Left ventricle myocardium superior (tissue), 1 donor: ENCODE data around the gene ERC2. TPM values are rescaled to one million over a fixed set of nuclear protein-coding genes. Genes with fewer than 3 reads are reported as not detected.
"Not testable (repeated sequence)": the region's sequence is repeated elsewhere in the genome, so short reads cannot be mapped to it uniquely, and the experiment has no call there.

Experiments
- ATAC-seq: fragments of 200-7000 bp; cut with Tn5 transposase; one replicate; pipeline ENCODE4 v1.9.1; 2020; ENCODE audit warnings: mild to moderate bottlenecking, moderate library complexity
- DNase-seq: peaks from one replicate; pipeline ENCODE4 v3.0.0-alpha.2; 2020
- intact Hi-C: fragments of 100-400 bp; cut with micrococcal nuclease; formaldehyde crosslinking; loops from one replicate; pipeline ENCODE4 v1.11.0; 2022
- total RNA-seq: library from RNA; stranded (reverse); fragmentation: NEBNext Ultra II Directional; extraction: Animal tissue kit (Norgen Biotek cat#: 25700); gene quantifications from one replicate; pipeline ENCODE4 v1.2.1, GENCODE V29; 2021
- donor health status: DM: no; HTN: yes; CAD: no; lungs with severe emphysema.

The ERC2 gene
- total RNA-seq, 1 donor from 2014 or later: 0.94 TPM

GRCh38 chr3:55852326-55852725, 615.9 kb downstream of the ERC2 start:
- no peak for ATAC-seq
- DNase-seq: no peak
- intact Hi-C loops: no loop called here

- DNase-seq (no peak), ATAC-seq (no peak)
- intact Hi-C loops: no loop called here
These were observed 626.1 kb downstream of the ERC2 start for GRCh38 chr3:55842204-55842603.

DNA sequence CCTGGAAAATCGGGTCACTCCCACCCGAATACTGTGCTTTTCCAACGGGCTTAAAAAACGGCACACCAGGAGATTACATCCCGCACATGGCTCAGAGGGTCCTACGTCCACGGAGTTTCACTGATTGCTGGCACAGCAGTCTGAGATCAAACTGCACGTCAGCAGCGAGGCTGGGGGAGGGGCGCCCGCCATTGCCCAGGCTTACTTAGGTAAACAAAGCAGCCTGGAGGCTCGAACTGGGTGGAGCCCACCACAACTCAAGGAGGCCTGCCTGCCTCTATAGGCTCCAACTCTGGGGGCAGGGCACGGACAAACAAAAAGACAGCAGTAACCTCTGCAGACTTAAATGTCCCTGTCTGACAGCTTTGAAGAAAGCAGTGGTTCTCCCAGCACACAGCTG, 636.4 kb downstream of the ERC2 start:
- DNase-seq, intact Hi-C loops, ATAC-seq: not testable (repeated sequence)

DNA sequence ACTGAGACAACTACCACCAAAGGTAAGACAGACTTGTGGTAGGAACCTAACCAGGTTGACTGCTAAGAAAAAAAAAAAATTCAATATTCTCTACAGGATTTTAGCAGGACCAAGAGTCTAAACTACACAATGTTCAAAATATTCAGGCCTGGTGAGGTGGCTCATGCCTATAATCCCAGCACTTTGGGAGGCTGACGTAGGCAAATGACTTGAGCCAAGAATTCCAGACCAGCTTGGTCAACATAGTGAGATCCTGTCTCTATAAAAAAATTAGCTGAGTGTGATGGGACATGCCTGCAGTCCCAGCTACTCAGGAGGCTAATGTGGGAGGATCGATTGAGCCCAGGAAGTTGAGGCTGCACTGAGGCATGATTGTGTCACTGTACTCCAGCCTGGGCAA, 639.6 kb downstream of the ERC2 start:
- ATAC-seq (no peak), DNase-seq (no peak)
- intact Hi-C loops: no loop called here

GRCh38 chr3:55827786-55828185, 640.5 kb downstream of the ERC2 start:
- DNase-seq: no peak
- no peak for ATAC-seq
- intact Hi-C loops: no loop called here

- DNase-seq (no peak), ATAC-seq (peak; percentile 64)
- intact Hi-C loops: no loop called here
These were observed 641.4 kb downstream of the ERC2 start for GRCh38 chr3:55826731-55827496.

- no peak for ATAC-seq
- DNase-seq: no peak
- intact Hi-C loops: no loop called here
These were observed 642.2 kb downstream of the ERC2 start for GRCh38 chr3:55826097-55826496.

DNA sequence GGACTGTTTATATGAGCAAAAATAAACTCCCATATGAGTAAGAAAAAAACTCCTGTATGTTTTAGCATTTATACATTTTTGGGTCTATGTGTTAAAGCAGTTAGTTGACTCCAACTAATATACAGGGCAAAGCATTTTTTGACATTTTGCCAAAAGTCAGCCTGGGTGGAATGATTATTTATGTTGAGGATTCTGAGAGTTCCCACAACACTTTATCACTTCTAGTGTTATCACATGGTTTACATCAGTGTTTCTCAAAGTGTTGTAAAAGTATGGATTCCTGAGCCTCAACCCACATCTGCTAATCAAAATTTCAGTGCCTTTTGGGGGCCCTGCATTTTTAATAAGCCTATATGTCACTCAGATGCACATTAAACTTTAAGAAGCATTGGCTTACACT, 643.9 kb downstream of the ERC2 start:
- ATAC-seq: no peak
- no peak for DNase-seq
- intact Hi-C loops: no loop called here

GRCh38 chr3:55823829-55824228, 644.4 kb downstream of the ERC2 start:
- no peak for DNase-seq
- intact Hi-C loops: no loop called here
- no peak for ATAC-seq

GRCh38 chr3:55823001-55823400, 645.3 kb downstream of the ERC2 start:
- no peak for ATAC-seq
- DNase-seq: no peak
- intact Hi-C loops: no loop called here

DNA sequence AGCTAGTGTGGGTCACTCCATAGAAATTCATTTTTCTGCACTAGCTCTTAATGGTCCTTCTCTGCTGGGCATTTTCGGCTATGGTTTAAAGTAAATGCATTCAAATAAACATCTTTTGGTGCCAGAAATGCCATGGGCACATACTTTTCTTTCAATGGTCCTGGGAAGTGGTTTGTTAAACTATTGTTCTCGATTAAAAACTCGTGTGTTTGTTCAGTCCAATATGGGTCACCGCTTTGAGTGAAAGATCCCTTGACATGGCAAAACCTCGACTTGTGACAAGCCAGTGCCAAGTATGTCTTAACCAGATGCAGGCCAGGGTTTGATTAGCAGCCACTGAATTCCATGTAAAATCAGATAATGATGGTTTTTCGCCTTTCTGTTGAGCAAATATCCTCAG, 649.3 kb downstream of the ERC2 start:
- DNase-seq (no peak), ATAC-seq (no peak)
- intact Hi-C loops: no loop called here

DNA sequence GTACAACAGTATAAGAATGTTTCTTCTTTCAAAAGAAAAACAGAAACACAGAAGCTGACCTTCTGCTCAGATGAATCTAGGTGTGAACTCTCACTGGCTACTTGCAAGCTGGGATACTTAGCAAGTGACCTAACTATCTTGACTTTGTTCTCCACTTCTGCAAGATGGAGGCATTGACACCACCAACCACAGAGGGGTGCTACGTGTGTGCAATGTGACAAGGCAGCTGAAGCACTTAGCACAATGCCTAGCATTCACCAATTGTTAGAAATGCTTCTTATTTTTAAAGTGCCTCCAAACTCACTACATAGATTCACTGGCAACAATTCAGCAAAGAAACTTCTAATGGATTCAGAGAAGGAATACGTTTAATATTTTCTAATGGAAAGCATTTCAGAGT, 649.8 kb downstream of the ERC2 start:
- ATAC-seq (no peak), DNase-seq (no peak)
- intact Hi-C loops: no loop called here

- ATAC-seq (no peak), DNase-seq (no peak)
- intact Hi-C loops: no loop called here
These were observed 651.3 kb downstream of the ERC2 start for GRCh38 chr3:55816794-55817576.

- DNase-seq: no peak
- no peak for ATAC-seq
- intact Hi-C loops: no loop called here
These were observed 653.0 kb downstream of the ERC2 start for GRCh38 chr3:55815262-55815661.

- intact Hi-C loops: no loop called here
- no peak for ATAC-seq
- no peak for DNase-seq
These were observed 654.8 kb downstream of the ERC2 start for GRCh38 chr3:55813268-55814097.

GRCh38 chr3:55812394-55813013, 655.8 kb downstream of the ERC2 start:
- ATAC-seq (no peak), DNase-seq (no peak)
- intact Hi-C loops: no loop called here

GRCh38 chr3:55807210-55807609, 661.1 kb downstream of the ERC2 start:
- DNase-seq: no peak
- no peak for ATAC-seq
- intact Hi-C loops: no loop called here

DNA sequence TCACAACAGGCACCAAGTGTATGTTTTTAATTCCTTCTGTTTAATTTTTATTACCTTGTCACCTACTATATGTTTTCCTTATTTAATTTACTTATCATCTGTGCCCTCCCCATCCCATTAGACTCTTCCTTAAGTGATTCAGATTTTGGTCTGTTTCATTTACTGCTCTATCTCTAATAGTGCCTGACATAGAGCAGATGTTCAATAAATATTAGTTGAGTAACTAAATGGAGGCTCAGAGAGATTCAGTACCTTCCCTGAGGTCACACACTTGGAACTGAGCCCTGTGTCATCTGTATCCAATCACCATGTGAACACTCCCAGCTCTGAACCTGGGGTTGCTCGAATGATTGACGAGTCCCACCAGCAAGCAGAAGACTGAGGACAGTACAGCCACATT, 663.1 kb downstream of the ERC2 start:
- ATAC-seq (no peak), DNase-seq (no peak)
- intact Hi-C loops: no loop called here
